K562 (cell line): ENCODE results near the gene LY6G6F. TPM values are rescaled to one million over a fixed set of nuclear protein-coding genes. Genes with fewer than 3 reads are reported as not detected.

Experiments used
- ARID4B ChIP-seq: sonication (generic); formaldehyde crosslinking; IDR thresholded peaks from 2 replicates; pipeline ENCODE4 v1.8.0; 2022; ENCODE audit warnings: mild to moderate bottlenecking, missing genetic modification reagents
- FOXP4 ChIP-seq: sonication (generic); formaldehyde crosslinking; IDR thresholded peaks from 2 replicates; pipeline ENCODE4 v1.8.0; 2022; ENCODE audit warnings: mild to moderate bottlenecking, missing genetic modification reagents, borderline replicate concordance
- HDAC1 ChIP-seq, 2 experiments: fragments of 450-650 bp; IDR thresholded peaks; 2 replicates each; pipeline ENCODE4 v1.6.1; 2016 to 2017; ENCODE audit warnings: inconsistent platforms in 1 of 2, mild to moderate bottlenecking in 1 of 2, moderate library complexity in 1 of 2
- MLX ChIP-seq, 2 experiments: fragments of 450-650 bp in 1 of 2; sonication (generic) in 1 of 2; formaldehyde crosslinking; conservative IDR thresholded peaks; 2 replicates each; pipeline versions ENCODE4 v1.4.0 to v1.8.1; 2020 to 2022; ENCODE audit warnings: mild to moderate bottlenecking in 1 of 2, missing genetic modification reagents in 1 of 2
- NRF1 ChIP-seq, 2 experiments: fragments of 450-650 bp; IDR thresholded peaks in 1 of 2; conservative IDR thresholded peaks in 1 of 2; 2 replicates each; pipeline ENCODE4 v1.6.1; 2014; ENCODE audit warnings: mild to moderate bottlenecking in 2 of 2
- POLR2AphosphoS5 ChIP-seq: IDR thresholded peaks from 2 replicates; pipeline ENCODE4 v1.6.1; 2011; ENCODE audit warnings: mild to moderate bottlenecking, low read depth, low read length, moderate library complexity; ENCODE audit not compliant: control insufficient read depth, insufficient read depth
- RBFOX2 ChIP-seq: fragments of 200-400 bp; formaldehyde crosslinking; IDR thresholded peaks from 2 replicates; pipeline ENCODE4 v1.6.1; 2017; ENCODE audit warnings: low read depth, mild to moderate bottlenecking, low read length, moderate library complexity
- SRF ChIP-seq, 2 experiments: fragments of 250-450, 450-650 bp in 1 of 2; sonication (Bioruptor Pico) in 1 of 2; sonication (generic) in 1 of 2; formaldehyde crosslinking; IDR thresholded peaks; 2 replicates each; pipeline versions ENCODE4 v1.5.0 to v1.5.1; 2020 to 2022; ENCODE audit warnings: mild to moderate bottlenecking in 1 of 2, missing genetic modification reagents in 1 of 2
- SUPT5H ChIP-seq: fragments of 450-650 bp; IDR thresholded peaks from 2 replicates; pipeline ENCODE4 v1.6.1; 2016
- THRB ChIP-seq: fragments of 450-650 bp; formaldehyde crosslinking; conservative IDR thresholded peaks from 2 replicates; pipeline ENCODE4 v1.4.0; 2022; ENCODE audit warnings: mild to moderate bottlenecking, missing genetic modification characterization
- USF1 ChIP-seq: sonication (generic); formaldehyde crosslinking; IDR thresholded peaks from 2 replicates; pipeline ENCODE4 v1.9.0; 2022; ENCODE audit warnings: mild to moderate bottlenecking, missing genetic modification reagents
- WHSC1 ChIP-seq: IDR thresholded peaks from one replicate; pipeline ENCODE4 v1.6.1; 2012; ENCODE audit warnings: low read length, control low read depth, inconsistent platforms
- ZBTB26 ChIP-seq: fragments of 450-650 bp; formaldehyde crosslinking; IDR thresholded peaks from 2 replicates; pipeline ENCODE4 v1.4.0; 2022; ENCODE audit warnings: missing genetic modification characterization
- ZNF431 ChIP-seq: sonication (generic); formaldehyde crosslinking; IDR thresholded peaks from 2 replicates; pipeline ENCODE4 v1.8.0; 2022; ENCODE audit warnings: mild to moderate bottlenecking, missing genetic modification reagents
- ZNF57 ChIP-seq: fragments of 450-650 bp; formaldehyde crosslinking; IDR thresholded peaks from 2 replicates; pipeline ENCODE4 v1.4.0; 2020; ENCODE audit warnings: mild to moderate bottlenecking, moderate library complexity
- polyA plus RNA-seq, 8 experiments: library from polyadenylated mRNA; depleted of rRNA in 4 of 8; stranded (reverse) in 5 of 8; unstranded in 3 of 8; fragments of >200 nt; fragmentation: Nextera tagmentation in 2 of 8; fragmentation: Illumina TruSeq in 1 of 8; extraction: Ambion mirVana in 2 of 8; extraction: Trizol in 1 of 8; gene quantifications; 2 replicates each; pipeline versions ENCODE4 v1.2.1 to v1.2.3, GENCODE V29; 2011 to 2014; ENCODE audit warnings: inconsistent platforms in 1 of 8, missing spikeins in 1 of 8
- total RNA-seq, 7 experiments: library from RNA; depleted of rRNA in 6 of 7; stranded (reverse); fragments of >200 nt in 6 of 7; fragmentation: Illumina TruSeq in 2 of 7; extraction: Trizol in 2 of 7; gene quantifications; 2 replicates each; pipeline versions ENCODE4 v1.2.1 to v1.2.3, GENCODE V29; 2011 to 2021; ENCODE audit warnings: low replicate concordance in 1 of 7

Gene LY6G6F
- total and polyA plus RNA-seq, 9 of the 15 experiments (the other 6 are each of a cell fraction or from before 2014, with no cell fraction given): 0.14 to 0.50 (median 0.28) TPM; not detected in 2

GRCh38 chr6:31658983-31659648 lies 47.5 kb upstream of the LY6G6F start (continued):
- TF ChIP-seq ARID4B (CRISPR knock-in tag) (peak; percentile 21; the same call in 1 of the 2 replicates), THRB (CRISPR knock-in tag) (0 out of 2 replicates have a peak, but pooled peaks have one; percentile 61), MLX (CRISPR knock-in tag; conservative IDR thresholded peaks at IDR 0.05) (0 out of 4 replicates have a peak, but pooled peaks of 1 of the 2 experiments have one; percentile 18), ZNF57 (CRISPR knock-in tag) (peak; percentile 19; the same call in 1 of the 2 replicates), NRF1 (conservative IDR thresholded peaks at IDR 0.05 in 1 of 2, IDR thresholded peaks at IDR 0.05 in 1 of 2) (peak in 1 of 2 experiments; percentile 29; a peak in 2 of 4 replicates), POLR2AphosphoS5 (peak; percentile 19; the same call in 1 of the 2 replicates), SRF (CRISPR knock-in tag; IDR thresholded peaks at IDR 0.05) (0 out of 4 replicates have a peak, but pooled peaks of 1 of the 2 experiments have one; percentile 9), ZNF431 (CRISPR knock-in tag) (no peak), WHSC1 (peak; percentile 60), HDAC1 (IDR thresholded peaks at IDR 0.05) (peak in 1 of 2 experiments; percentile 11; a peak in 1 of 4 replicates), FOXP4 (CRISPR knock-in tag) (peak; percentile 22; the same call in 1 of the 2 replicates), USF1 (CRISPR knock-in tag) (peak; percentile 45; the same call in 1 of the 2 replicates), SUPT5H (peak; percentile 17; the same call in 1 of the 2 replicates), RBFOX2 (peak; percentile 67), ZBTB26 (CRISPR knock-in tag) (0 out of 2 replicates have a peak, but pooled peaks have one; percentile 8)
